ENCODE results near the gene NANOS1. TPM values are rescaled to one million over a fixed set of nuclear protein-coding genes. Genes with fewer than 3 reads are reported as not detected.

The NANOS1 gene
- total and polyA plus RNA-seq, 2 of the 8 experiments (the other 6 are each of a cell fraction or from before 2014, with no cell fraction given), result 3.1 to 3.9 TPM

GRCh38 chr10:118986815-118987790, 42.4 kb upstream of the NANOS1 start (continued):
- no peak for TF ChIP-seq ASH2L (IDR thresholded peaks at IDR 0.05; ENCODE audit: low read length)
